Stimulated activated naive CD8-positive, alpha-beta T cell treated with anti-CD3 and anti-CD28 coated beads, Interleukin-15, Interleukin-2, amounts not matched to agents 100 ng/mL and 50 ng/mL, for 24 hours (primary cell): Measurements from ENCODE around the gene IPO9.

Source experiments
- H3K27ac Mint-ChIP-seq: one replicate; pipeline ENCODE4 v1.8.0; 2021; ENCODE audit warnings: mild to moderate bottlenecking, mixed read lengths
- H3K27me3 Mint-ChIP-seq: one replicate; pipeline ENCODE4 v1.8.0; 2021; ENCODE audit warnings: mixed read lengths
- H3K36me3 Mint-ChIP-seq: one replicate; pipeline ENCODE4 v1.8.0; 2021; ENCODE audit warnings: low read depth, mixed read lengths
- H3K4me1 Mint-ChIP-seq: one replicate; pipeline ENCODE4 v1.8.0; 2021; ENCODE audit warnings: low read depth, mixed read lengths
- H3K4me3 Mint-ChIP-seq: one replicate; pipeline ENCODE4 v1.8.0; 2021; ENCODE audit warnings: mild to moderate bottlenecking, mixed read lengths
- H3K9me3 Mint-ChIP-seq: one replicate; pipeline ENCODE4 v1.8.0; 2021; ENCODE audit warnings: mixed read lengths

The IPO9 gene

GRCh38 chr1:201828820-201829774 is at the start of gene IPO9:
Gene IPO9 (plus strand): TSS chr1:201829157. CDS start chr1:201829210, 53 bp downstream.
- Mint-ChIP-seq H3K9me3 (no peaks in the 10 kb centered on the region), H3K27ac (peak within 1 kb of the TSS; percentile 98), H3K27me3 (no peaks in the 10 kb centered on the region), H3K4me1 (peaks cover 48% of the 10 kb centered on the region), H3K4me3 (peak within 1 kb of the TSS; percentile 96), H3K36me3 (peaks cover 23% of the 10 kb centered on the region)

GRCh38 chr1:201779351-201779880 is 49.5 kb upstream of the IPO9 start:
- Mint-ChIP-seq H3K9me3 (no peaks in the 10 kb centered on the region), H3K4me3 (no peak overlapping the region), H3K27me3 (no peaks in the 10 kb centered on the region), H3K4me1 (no peaks in the 10 kb centered on the region), H3K36me3 (no peaks in the 10 kb centered on the region), H3K27ac (no peak overlapping the region)

GRCh38 chr1:201780952-201781351 is 48.0 kb upstream of the IPO9 start:
- H3K27ac Mint-ChIP-seq, result no peak overlapping the region
- no peaks in the 10 kb centered on the region for H3K4me1 Mint-ChIP-seq
- no peak overlapping the region for H3K4me3 Mint-ChIP-seq
- no peaks in the 10 kb centered on the region for H3K9me3 Mint-ChIP-seq
- H3K27me3 Mint-ChIP-seq, result no peaks in the 10 kb centered on the region
- H3K36me3 Mint-ChIP-seq, result no peaks in the 10 kb centered on the region

- Mint-ChIP-seq H3K27ac (no peak overlapping the region), H3K4me3 (no peak overlapping the region), H3K27me3 (no peaks in the 10 kb centered on the region), H3K9me3 (no peaks in the 10 kb centered on the region), H3K4me1 (no peaks in the 10 kb centered on the region), H3K36me3 (no peaks in the 10 kb centered on the region)
These were observed 47.5 kb upstream of the IPO9 start for GRCh38 chr1:201781437-201781836.

- Mint-ChIP-seq H3K27me3 (no peaks in the 10 kb centered on the region), H3K36me3 (no peaks in the 10 kb centered on the region), H3K4me1 (no peaks in the 10 kb centered on the region), H3K9me3 (no peaks in the 10 kb centered on the region), H3K27ac (no peak overlapping the region), H3K4me3 (no peak overlapping the region)
These were observed 46.6 kb upstream of the IPO9 start for GRCh38 chr1:201782353-201782752.

- no peaks in the 10 kb centered on the region for H3K36me3 Mint-ChIP-seq
- H3K4me3 Mint-ChIP-seq, result no peak overlapping the region
- no peaks in the 10 kb centered on the region for H3K9me3 Mint-ChIP-seq
- H3K27me3 Mint-ChIP-seq, result no peaks in the 10 kb centered on the region
- H3K27ac Mint-ChIP-seq, result no peak overlapping the region
- no peaks in the 10 kb centered on the region for H3K4me1 Mint-ChIP-seq
These were observed 45.9 kb upstream of the IPO9 start for GRCh38 chr1:201783058-201783457.

GRCh38 chr1:201783572-201783971 is 45.4 kb upstream of the IPO9 start:
- Mint-ChIP-seq H3K4me1 (no peaks in the 10 kb centered on the region), H3K27me3 (no peaks in the 10 kb centered on the region), H3K9me3 (no peaks in the 10 kb centered on the region), H3K27ac (no peak overlapping the region), H3K4me3 (no peak overlapping the region), H3K36me3 (no peaks in the 10 kb centered on the region)

- H3K27me3 Mint-ChIP-seq, result no peaks in the 10 kb centered on the region
- no peak overlapping the region for H3K4me3 Mint-ChIP-seq
- H3K4me1 Mint-ChIP-seq, result no peaks in the 10 kb centered on the region
- no peaks in the 10 kb centered on the region for H3K9me3 Mint-ChIP-seq
- no peaks in the 10 kb centered on the region for H3K36me3 Mint-ChIP-seq
- no peak overlapping the region for H3K27ac Mint-ChIP-seq
These were observed 43.7 kb upstream of the IPO9 start for GRCh38 chr1:201785291-201785690.

- H3K4me3 Mint-ChIP-seq, result no peak overlapping the region
- H3K36me3 Mint-ChIP-seq, result no peaks in the 10 kb centered on the region
- no peaks in the 10 kb centered on the region for H3K27me3 Mint-ChIP-seq
- H3K4me1 Mint-ChIP-seq, result no peaks in the 10 kb centered on the region
- H3K9me3 Mint-ChIP-seq, result no peaks in the 10 kb centered on the region
- no peak overlapping the region for H3K27ac Mint-ChIP-seq
These were observed 42.1 kb upstream of the IPO9 start for GRCh38 chr1:201786824-201787223.

- Mint-ChIP-seq H3K27me3 (no peaks in the 10 kb centered on the region), H3K27ac (no peak overlapping the region), H3K36me3 (no peaks in the 10 kb centered on the region), H3K4me3 (no peak overlapping the region), H3K4me1 (no peaks in the 10 kb centered on the region), H3K9me3 (no peaks in the 10 kb centered on the region)
These were observed 40.7 kb upstream of the IPO9 start for GRCh38 chr1:201788296-201788695.

- H3K9me3 Mint-ChIP-seq, result no peaks in the 10 kb centered on the region
- no peak overlapping the region for H3K27ac Mint-ChIP-seq
- H3K4me1 Mint-ChIP-seq, result no peaks in the 10 kb centered on the region
- H3K27me3 Mint-ChIP-seq, result no peaks in the 10 kb centered on the region
- H3K36me3 Mint-ChIP-seq, result no peaks in the 10 kb centered on the region
- H3K4me3 Mint-ChIP-seq, result no peak overlapping the region
These were observed 39.7 kb upstream of the IPO9 start for GRCh38 chr1:201789245-201789644.

- H3K36me3 Mint-ChIP-seq, result no peaks in the 10 kb centered on the region
- H3K4me1 Mint-ChIP-seq, result no peaks in the 10 kb centered on the region
- no peak overlapping the region for H3K4me3 Mint-ChIP-seq
- H3K27ac Mint-ChIP-seq, result no peak overlapping the region
- no peaks in the 10 kb centered on the region for H3K9me3 Mint-ChIP-seq
- H3K27me3 Mint-ChIP-seq, result no peaks in the 10 kb centered on the region
These were observed 38.7 kb upstream of the IPO9 start for GRCh38 chr1:201790261-201790660.

- no peaks in the 10 kb centered on the region for H3K4me1 Mint-ChIP-seq
- no peak overlapping the region for H3K4me3 Mint-ChIP-seq
- no peaks in the 10 kb centered on the region for H3K9me3 Mint-ChIP-seq
- no peak overlapping the region for H3K27ac Mint-ChIP-seq
- no peaks in the 10 kb centered on the region for H3K36me3 Mint-ChIP-seq
- H3K27me3 Mint-ChIP-seq, result no peaks in the 10 kb centered on the region
These were observed 37.7 kb upstream of the IPO9 start for GRCh38 chr1:201791051-201791778.

- no peaks in the 10 kb centered on the region for H3K9me3 Mint-ChIP-seq
These were observed 37.2 kb upstream of the IPO9 start for GRCh38 chr1:201791779-201792173.

More at GRCh38 chr1:201791779-201792173, 37.2 kb upstream of the IPO9 start:
- no peak overlapping the region for H3K27ac Mint-ChIP-seq
- no peaks in the 10 kb centered on the region for H3K36me3 Mint-ChIP-seq
- H3K4me1 Mint-ChIP-seq, result no peaks in the 10 kb centered on the region
- H3K4me3 Mint-ChIP-seq, result no peak overlapping the region
- H3K27me3 Mint-ChIP-seq, result no peaks in the 10 kb centered on the region
